Fibroblast of mammary gland (primary cell): ENCODE data around the gene UGT1A1.

Experiments
- DNase-seq: peaks from one replicate; pipeline ENCODE4 v3.0.0-alpha.2; 2010; ENCODE audit warnings: low read depth
- H3K4me3 ChIP-seq: 2 replicates; pipeline ENCODE4 v1.5.1; 2011; ENCODE audit warnings: low read depth, mild to moderate bottlenecking, low read length, moderate library complexity; ENCODE audit not compliant: control insufficient read depth
- TF ChIP-seq, protein P1 (sequence below): conservative IDR thresholded peaks from 2 replicates; pipeline ENCODE4 v1.5.1; 2011; ENCODE audit warnings: low read depth, low read length, inconsistent platforms; ENCODE audit not compliant: control insufficient read depth, insufficient read depth

The UGT1A1 gene

DNA sequence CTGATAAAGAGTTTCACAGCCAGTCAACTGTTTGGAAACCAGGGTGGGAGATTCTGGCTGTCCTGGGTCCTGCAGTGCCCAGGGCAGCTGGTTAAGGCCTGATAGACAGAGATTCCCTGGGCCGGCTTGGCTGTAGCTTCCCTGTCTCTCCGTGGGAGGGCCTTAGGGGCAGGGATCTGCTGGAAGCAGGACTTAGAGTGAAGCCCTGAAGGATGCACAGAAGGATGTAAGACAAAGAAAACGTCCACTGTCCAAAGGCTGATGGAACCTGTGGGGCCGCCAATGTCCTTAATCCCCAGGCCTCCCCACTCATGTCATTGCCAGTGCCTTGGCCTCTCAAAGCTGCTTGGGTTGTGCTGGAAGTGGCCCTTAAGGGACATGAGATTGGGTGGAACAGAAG is 51.0 kb downstream of the UGT1A1 start:
- H3K4me3 ChIP-seq, result no peak overlapping the region
- TF ChIP-seq, protein P1, sequence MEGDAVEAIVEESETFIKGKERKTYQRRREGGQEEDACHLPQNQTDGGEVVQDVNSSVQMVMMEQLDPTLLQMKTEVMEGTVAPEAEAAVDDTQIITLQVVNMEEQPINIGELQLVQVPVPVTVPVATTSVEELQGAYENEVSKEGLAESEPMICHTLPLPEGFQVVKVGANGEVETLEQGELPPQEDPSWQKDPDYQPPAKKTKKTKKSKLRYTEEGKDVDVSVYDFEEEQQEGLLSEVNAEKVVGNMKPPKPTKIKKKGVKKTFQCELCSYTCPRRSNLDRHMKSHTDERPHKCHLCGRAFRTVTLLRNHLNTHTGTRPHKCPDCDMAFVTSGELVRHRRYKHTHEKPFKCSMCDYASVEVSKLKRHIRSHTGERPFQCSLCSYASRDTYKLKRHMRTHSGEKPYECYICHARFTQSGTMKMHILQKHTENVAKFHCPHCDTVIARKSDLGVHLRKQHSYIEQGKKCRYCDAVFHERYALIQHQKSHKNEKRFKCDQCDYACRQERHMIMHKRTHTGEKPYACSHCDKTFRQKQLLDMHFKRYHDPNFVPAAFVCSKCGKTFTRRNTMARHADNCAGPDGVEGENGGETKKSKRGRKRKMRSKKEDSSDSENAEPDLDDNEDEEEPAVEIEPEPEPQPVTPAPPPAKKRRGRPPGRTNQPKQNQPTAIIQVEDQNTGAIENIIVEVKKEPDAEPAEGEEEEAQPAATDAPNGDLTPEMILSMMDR, result no peak

DNA sequence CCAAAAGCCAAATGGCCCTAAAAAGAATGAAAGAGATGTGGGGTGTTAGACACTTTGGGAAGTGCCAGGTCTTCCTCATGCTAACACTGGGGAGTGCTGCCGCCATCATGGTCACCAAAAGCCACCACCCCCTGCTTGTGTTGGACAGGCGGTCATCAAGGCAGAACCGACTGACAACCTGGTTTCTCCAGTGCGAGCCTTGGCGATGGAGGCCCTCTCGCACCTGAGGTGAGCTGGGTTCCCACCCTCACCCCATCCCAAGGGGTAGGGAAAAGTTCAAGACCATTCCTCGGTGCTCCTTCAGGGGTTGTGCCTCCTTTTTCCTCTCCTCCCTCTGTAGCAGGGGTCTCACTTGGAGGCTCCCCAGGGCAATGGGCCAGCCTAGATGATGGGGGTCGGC is 51.7 kb downstream of the UGT1A1 start:
- no peak overlapping the region for H3K4me3 ChIP-seq
- TF ChIP-seq, protein P1, result no peak
- DNase-seq, result no peak

More for the DNA sequence above, 51.0 kb downstream of the UGT1A1 start:
- DNase-seq, result no peak

DNA sequence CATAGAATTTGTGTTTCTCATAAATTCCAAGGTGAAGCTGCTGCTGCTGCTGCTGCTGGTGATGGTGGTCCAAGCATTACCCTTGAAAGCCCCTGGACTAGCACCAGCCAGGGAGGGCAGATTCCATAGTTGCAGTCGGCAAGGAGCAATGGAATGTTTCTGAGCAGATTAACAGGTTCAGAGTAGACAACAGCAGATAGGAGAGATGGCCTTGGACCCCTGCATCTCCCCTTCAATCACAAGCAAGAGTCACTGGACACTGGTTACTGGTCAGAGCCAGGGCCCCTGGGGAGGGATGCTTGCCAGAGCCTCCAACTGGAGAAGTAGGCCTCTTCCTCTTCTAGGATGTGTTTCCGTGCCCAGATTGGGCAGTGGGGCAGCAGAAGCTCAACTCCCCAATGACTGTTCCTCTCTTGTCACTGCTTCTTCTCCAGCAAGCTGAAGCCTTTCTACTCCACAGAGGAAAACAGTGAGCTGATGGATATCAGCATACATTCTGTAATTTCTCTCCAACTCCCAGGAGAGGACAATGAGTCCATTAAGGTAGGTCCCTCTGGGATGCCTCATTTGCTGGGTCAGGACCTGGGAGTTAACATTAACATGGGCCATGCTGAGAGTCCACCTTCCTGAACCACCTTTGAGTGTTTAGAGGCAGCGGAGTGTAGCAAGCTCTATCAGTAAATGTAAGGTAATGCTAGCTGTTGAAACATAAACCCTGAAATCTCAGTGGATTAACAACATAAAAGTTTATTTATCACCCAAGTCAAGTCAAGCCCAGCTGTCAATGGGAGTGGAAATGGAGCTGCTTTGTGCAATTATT is 53.4 kb downstream of the UGT1A1 start:
- no peak overlapping the region for H3K4me3 ChIP-seq
- DNase-seq, result no peak
- TF ChIP-seq, protein P1, result no peak

DNA sequence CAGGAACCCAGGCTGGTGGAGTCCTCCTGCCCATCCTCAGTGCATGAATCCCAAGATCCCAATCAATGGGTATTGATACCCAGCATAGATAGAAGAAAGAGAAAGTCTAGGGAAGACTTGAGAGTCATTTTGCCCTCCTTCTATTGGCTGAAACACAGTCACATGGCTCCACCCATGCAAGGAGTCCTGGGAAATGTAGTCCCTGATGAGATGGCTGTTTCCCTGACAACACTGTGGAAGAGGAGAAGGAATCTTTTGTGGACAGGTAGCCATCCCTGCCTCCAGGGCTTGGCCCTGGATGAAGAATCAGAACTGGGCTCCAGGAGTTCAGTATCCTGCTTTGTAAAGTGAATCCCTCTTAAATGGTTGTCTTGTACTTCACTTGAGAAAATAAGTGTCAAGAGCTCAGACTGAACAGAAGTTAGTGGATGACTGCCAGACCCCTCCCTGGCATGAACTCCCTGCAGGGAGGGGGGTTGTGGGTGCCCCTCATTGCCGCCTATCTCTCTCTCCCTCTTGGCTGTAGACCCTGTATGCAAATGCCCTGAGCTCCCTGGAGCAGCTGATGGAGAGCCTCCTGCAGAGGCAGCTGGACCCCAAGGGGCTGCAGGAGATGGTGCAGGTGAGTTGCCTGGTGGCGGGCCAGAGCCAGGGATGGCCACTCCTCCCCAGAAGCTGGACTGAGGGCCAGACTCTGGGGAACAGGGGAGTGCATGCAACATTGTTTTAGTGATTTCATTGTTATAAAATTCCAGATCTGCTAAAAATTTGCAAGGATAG is 54.2 kb downstream of the UGT1A1 start:
- H3K4me3 ChIP-seq, result no peak overlapping the region
- TF ChIP-seq, protein P1, result no peak
- peak; percentile 20 for DNase-seq

DNA sequence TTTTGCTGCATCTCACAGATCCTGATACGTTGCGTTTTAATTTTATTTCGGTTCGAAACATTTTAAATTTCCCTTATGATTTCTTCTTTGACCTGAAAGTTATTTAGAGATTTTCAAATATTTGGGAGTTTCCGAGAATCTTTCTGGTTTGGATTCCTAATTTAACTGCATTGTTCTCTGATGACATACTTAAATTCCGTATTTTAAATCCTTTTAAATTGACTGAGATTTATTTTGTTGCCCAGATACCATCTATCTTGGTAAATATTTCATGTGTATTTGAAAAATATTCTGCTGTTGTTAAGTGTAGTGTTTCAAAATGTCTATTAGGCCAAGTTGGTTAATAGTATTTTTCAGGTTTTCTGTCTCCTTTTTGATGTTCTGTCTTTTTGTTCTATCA is 55.8 kb downstream of the UGT1A1 start:
- TF ChIP-seq, protein P1, result no peak
- no peak for DNase-seq
- H3K4me3 ChIP-seq, result no peak overlapping the region

DNA sequence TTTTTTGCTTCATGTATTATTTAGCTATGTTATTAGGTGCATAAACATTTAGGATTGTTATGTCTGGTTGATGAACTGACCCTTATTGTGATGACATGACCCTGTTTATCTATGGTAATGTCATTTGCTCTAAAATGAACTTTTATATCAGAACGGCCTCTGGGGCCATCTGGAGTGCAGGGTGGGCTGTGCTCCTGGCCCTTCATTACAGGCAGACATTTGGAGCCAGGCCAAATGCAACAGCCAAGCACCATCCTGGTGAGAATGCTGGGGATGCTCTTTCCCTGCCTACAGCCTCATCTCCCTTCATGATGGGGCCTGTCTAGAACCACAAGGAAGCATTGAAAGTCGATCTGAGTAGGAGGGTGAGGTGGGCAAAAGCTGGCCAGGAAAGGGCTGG is 56.3 kb downstream of the UGT1A1 start:
- TF ChIP-seq, protein P1, result no peak
- H3K4me3 ChIP-seq, result no peak overlapping the region
- no peak for DNase-seq
